Stomach (tissue), 9 donors: ENCODE data around the gene STMP1. TPM values are rescaled to one million over a fixed set of nuclear protein-coding genes. Genes with fewer than 3 reads are reported as not detected.

Experiments
- DNase-seq, 2 donors: peaks; one replicate each; pipeline versions ENCODE4 v3.0.0 to v3.0.0-alpha.2; 2013 to 2019
- H3K27ac ChIP-seq, 5 donors: fragments of 200-600 bp in 4 of 5; sonication (generic) in 4 of 5; one replicate each; pipeline ENCODE4 v1.5.1; 2013 to 2019; ENCODE audit warnings: mild to moderate bottlenecking in 1 of 5, moderate library complexity in 1 of 5
- H3K27me3 ChIP-seq, 3 donors: fragments of 200-600 bp; sonication (generic); one replicate each; pipeline ENCODE4 v1.5.1; 2017 to 2019; ENCODE audit warnings: mixed run types in 1 of 3
- H3K36me3 ChIP-seq, 4 donors: fragments of 200-600 bp; sonication (generic); 1 replicate in 3 of 4; 2 replicates in 1 of 4; pipeline ENCODE4 v1.5.1; 2016 to 2019
- H3K4me1 ChIP-seq, 4 donors: fragments of 200-600 bp; sonication (generic); one replicate each; pipeline ENCODE4 v1.5.1; 2016 to 2019
- H3K4me3 ChIP-seq, 4 donors: fragments of 200-600 bp; sonication (generic) in 3 of 4; one replicate each; pipeline ENCODE4 v1.5.1; 2016 to 2019; ENCODE audit warnings: mild to moderate bottlenecking in 1 of 4
- H3K9me3 ChIP-seq, 4 donors: fragments of 200-600 bp; sonication (generic); one replicate each; pipeline ENCODE4 v1.5.1; 2016 to 2019
- EP300 ChIP-seq: sonication (generic); formaldehyde crosslinking; IDR thresholded peaks from one replicate; pipeline ENCODE4 v1.6.1; 2017; ENCODE audit warnings: antibody characterized with exemption
- POLR2A ChIP-seq, 4 donors: fragments of 450-650 bp; IDR thresholded peaks; one replicate each; pipeline ENCODE4 v1.6.1; 2016; ENCODE audit warnings: antibody characterized with exemption in 4 of 4, control low read depth in 2 of 4, mild to moderate bottlenecking in 1 of 4, moderate library complexity in 1 of 4
- POLR2AphosphoS5 ChIP-seq, 3 donors: sonication (generic); formaldehyde crosslinking; IDR thresholded peaks; one replicate each; pipeline ENCODE4 v1.6.1; 2016; ENCODE audit warnings: antibody characterized with exemption in 3 of 3
- WGBS, 5 donors: extraction: QIAGEN DNeasy Blood & Tissue Kit in 3 of 5; methylation state at CpG; one replicate each; pipeline versions ENCODE4 v1.1.5 to v1.1.7; 2013 to 2018; 5-methylcytosine and 5-hydroxymethylcytosine counted together
- intact Hi-C: fragments of 100-400 bp; cut with DNase I; formaldehyde crosslinking; loops from one replicate; pipeline ENCODE4 v1.15.1; 2023; ENCODE audit warnings: low total_unique reads
- polyA plus RNA-seq, 3 donors: library from polyadenylated mRNA; stranded (reverse); fragments of 200-250 nt; gene quantifications; one replicate each; pipeline ENCODE4 v1.2.3, GENCODE V29; 2013
- total RNA-seq, 5 donors: library from RNA; depleted of rRNA; stranded (reverse); fragments of >200 nt; gene quantifications; one replicate each; pipeline versions ENCODE4 v1.1.0 to v1.2.3, GENCODE V29; 2014 to 2016
- TF ChIP-seq, protein P1 (sequence below), 7 experiments: fragments of 450-650 bp in 4 of 7; fragments of 200-600 bp in 3 of 7; sonication (generic) in 3 of 7; IDR thresholded peaks; one replicate each; pipeline ENCODE4 v1.5.1; 2016 to 2019; ENCODE audit warnings: antibody characterized with exemption in 7 of 7, control low read depth in 2 of 7, mild to moderate bottlenecking in 1 of 7
- donor health status: healthy with polysubstance abuse.
- donor health status: Bipolar disorder and iron deficiency.
- donor health status: healthy.

The STMP1 gene
- total and polyA plus RNA-seq, 8 donors = 3.5 to 42.0 (median 18.0) TPM

DNA sequence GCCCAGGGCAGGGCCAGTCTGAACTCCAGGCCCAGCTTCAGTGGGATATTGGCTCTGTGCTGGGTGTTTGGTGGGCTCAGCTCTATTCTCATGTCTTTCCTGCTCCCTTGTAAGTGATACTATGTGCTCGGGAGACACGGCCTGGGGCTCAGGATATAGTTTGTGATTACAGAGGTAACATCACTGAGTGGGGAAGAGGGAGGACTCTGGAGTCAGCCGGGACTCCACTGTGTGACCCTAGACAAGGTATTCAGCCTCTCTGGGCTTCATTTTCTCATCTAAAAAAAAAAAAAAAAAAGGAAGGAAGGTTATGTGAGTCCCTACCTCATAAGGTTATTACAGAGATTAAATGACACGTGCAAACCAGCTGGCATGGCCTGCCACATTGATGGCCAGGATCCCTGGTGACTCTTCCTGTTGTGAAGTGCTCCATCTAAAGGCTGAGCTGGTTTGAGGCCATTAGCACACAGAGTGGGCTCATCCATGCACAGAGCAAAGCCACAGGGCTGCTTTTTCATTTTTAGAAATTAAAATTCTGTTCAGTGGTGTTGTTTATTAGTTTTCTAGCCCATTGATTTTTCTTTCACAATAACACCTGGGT lies 50.0 kb downstream of the STMP1 start:
- H3K36me3 ChIP-seq = no peaks in the 10 kb centered on the region
- intact Hi-C loops = no loop called here
- H3K4me3 ChIP-seq = no peak overlapping the region
- no peak overlapping the region for H3K27ac ChIP-seq
- peaks cover 0 to 11% (median 6%) of the 10 kb centered on the region in 4 donors for H3K4me1 ChIP-seq
- peaks cover 0 to 10% (median 0%) of the 10 kb centered on the region in 3 donors for H3K27me3 ChIP-seq
- TF ChIP-seq EP300 (no peak), POLR2AphosphoS5 (IDR thresholded peaks at IDR 0.05) (no peak), POLR2A (IDR thresholded peaks at IDR 0.05) (no peak)
- TF ChIP-seq, protein P1, sequence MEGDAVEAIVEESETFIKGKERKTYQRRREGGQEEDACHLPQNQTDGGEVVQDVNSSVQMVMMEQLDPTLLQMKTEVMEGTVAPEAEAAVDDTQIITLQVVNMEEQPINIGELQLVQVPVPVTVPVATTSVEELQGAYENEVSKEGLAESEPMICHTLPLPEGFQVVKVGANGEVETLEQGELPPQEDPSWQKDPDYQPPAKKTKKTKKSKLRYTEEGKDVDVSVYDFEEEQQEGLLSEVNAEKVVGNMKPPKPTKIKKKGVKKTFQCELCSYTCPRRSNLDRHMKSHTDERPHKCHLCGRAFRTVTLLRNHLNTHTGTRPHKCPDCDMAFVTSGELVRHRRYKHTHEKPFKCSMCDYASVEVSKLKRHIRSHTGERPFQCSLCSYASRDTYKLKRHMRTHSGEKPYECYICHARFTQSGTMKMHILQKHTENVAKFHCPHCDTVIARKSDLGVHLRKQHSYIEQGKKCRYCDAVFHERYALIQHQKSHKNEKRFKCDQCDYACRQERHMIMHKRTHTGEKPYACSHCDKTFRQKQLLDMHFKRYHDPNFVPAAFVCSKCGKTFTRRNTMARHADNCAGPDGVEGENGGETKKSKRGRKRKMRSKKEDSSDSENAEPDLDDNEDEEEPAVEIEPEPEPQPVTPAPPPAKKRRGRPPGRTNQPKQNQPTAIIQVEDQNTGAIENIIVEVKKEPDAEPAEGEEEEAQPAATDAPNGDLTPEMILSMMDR (IDR thresholded peaks at IDR 0.05) = no peak
- WGBS, 5 donors = 63 to 75% (median 75%) methylated on average over 4 of the region's 4 CpGs
- DNase-seq = peak in 1 of 2 donors; percentile 18
- H3K9me3 ChIP-seq = no peaks in the 10 kb centered on the region

DNA sequence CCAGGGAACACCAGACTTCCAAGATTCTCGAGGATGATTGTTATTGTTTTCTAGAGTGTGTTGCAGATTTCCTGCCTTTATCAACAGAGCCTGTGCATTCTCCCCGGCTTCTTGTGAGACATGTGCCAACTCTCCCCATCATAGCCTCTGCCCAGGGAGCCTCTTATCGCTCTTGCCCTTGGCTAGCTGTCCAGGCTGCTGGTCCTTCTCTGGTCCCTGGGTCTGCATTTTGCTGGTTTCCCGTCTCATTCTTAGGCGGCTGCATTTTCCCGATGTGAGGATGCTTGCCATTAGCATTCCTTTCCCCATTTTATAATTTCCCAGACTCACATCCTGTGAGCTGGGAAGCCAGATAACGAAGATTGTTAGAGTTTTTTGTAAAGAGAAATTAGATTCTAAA lies 50.5 kb downstream of the STMP1 start:
- no peak overlapping the region for H3K4me3 ChIP-seq
- H3K36me3 ChIP-seq = no peaks in the 10 kb centered on the region
- H3K27ac ChIP-seq = no peak overlapping the region
- intact Hi-C loops = no loop called here
- no peaks in the 10 kb centered on the region for H3K9me3 ChIP-seq
- peaks cover 0 to 11% (median 6%) of the 10 kb centered on the region in 4 donors for H3K4me1 ChIP-seq
- DNase-seq = no peak
- WGBS, 5 donors = 60 to 68% (median 65%) methylated on average over 7 of the region's 7 CpGs
- peaks cover 0 to 10% (median 0%) of the 10 kb centered on the region in 3 donors for H3K27me3 ChIP-seq
- TF ChIP-seq, protein P1 (IDR thresholded peaks at IDR 0.05) = no peak
- TF ChIP-seq EP300 = no peak

DNA sequence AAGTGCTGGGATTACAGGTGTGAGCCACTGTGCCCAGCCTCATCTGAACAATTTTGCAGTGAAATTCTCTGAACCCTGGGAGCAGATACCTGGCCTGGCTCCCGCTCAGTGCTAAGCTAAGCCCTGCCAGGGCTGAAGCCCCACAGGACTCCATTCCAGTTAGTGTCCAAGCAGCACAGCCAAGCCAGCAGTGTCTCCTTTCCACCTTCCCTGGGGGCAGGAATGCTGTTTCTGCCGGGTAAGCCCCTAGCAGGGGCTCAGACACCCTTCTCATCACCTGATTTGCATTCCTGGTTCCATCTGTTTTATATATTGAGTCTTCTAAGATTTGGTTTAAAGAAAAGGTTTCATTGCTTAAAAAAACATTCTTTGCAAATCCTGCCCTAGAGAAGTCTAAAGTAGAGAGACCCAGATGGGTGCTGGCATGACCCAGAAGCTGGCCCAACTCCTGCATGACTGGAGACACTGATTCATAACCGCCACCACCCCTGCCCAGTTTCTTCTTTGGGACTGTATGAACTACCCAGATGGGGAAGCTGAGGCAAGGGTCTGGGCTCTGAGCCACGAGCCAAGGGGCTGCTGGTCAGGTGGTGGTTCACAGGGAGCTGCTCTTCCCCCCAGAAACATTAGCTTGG lies 51.6 kb downstream of the STMP1 start:
- DNase-seq = no peak
- no peaks in the 10 kb centered on the region for H3K36me3 ChIP-seq
- no peak overlapping the region for H3K4me3 ChIP-seq
- WGBS, 5 donors = 73 to 78% (median 75%) methylated on average over 4 of the region's 4 CpGs
- intact Hi-C loops = no loop called here
- TF ChIP-seq POLR2A (IDR thresholded peaks at IDR 0.05) (no peak), POLR2AphosphoS5 (IDR thresholded peaks at IDR 0.05) (no peak), EP300 (no peak)
- TF ChIP-seq, protein P1 (IDR thresholded peaks at IDR 0.05) = no peak
- H3K27ac ChIP-seq = no peak overlapping the region
- H3K4me1 ChIP-seq = peaks cover 0 to 11% (median 6%) of the 10 kb centered on the region in 4 donors
- peaks cover 0 to 10% (median 0%) of the 10 kb centered on the region in 3 donors for H3K27me3 ChIP-seq
- no peaks in the 10 kb centered on the region for H3K9me3 ChIP-seq

DNA sequence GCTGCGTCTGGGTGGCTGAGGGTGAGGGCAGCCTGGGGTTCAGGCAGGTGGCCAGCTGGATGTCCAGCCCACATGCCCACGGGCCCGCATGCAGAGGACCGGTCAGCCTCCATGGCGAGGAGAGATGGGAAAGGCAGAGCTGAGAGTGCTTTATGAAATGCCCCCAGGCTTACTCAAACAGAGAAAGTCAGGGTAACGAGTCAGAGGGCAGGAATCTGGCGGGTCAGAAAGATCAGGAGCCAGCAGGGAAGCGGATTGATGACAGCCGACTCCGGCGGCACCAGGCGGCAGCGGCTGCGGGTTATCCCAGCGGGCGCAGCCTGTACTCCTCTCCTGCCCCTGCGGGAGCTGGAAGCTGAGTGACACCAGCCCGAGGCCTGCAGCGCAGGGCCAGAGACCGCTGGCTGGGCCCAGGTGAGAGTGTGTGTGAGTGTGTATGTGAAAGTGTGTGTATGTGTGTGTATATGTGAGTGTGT lies 52.3 kb downstream of the STMP1 start:
- TF ChIP-seq POLR2AphosphoS5 (IDR thresholded peaks at IDR 0.05) = no peak
- no peak for TF ChIP-seq POLR2A (IDR thresholded peaks at IDR 0.05)
- TF ChIP-seq, protein P1 (IDR thresholded peaks at IDR 0.05) = no peak
- no peak for TF ChIP-seq EP300

More for the DNA sequence above, 52.3 kb downstream of the STMP1 start:
- DNase-seq = no peak
- Histone ChIP-seq H3K4me1 (peaks cover 0 to 11% (median 6%) of the 10 kb centered on the region in 4 donors), H3K36me3 (no peaks in the 10 kb centered on the region), H3K4me3 (no peak overlapping the region), H3K27me3 (peaks cover 0 to 10% (median 0%) of the 10 kb centered on the region in 3 donors), H3K27ac (no peak overlapping the region), H3K9me3 (no peaks in the 10 kb centered on the region)
- intact Hi-C loops = no loop called here
- 67 to 78% (median 70%) methylated on average over 13 to 20 of the region's 20 CpGs for WGBS, 5 donors
